ENCODE measurements around the gene SUN2. TPM values are rescaled to one million over a fixed set of nuclear protein-coding genes. Genes with fewer than 3 reads are reported as not detected.

SUN2 gene
- total and polyA plus RNA-seq, 9 of the 15 experiments (the other 6 are each of a cell fraction or from before 2014, with no cell fraction given) = 0.11 to 42.6 (median 16.7) TPM

DNA sequence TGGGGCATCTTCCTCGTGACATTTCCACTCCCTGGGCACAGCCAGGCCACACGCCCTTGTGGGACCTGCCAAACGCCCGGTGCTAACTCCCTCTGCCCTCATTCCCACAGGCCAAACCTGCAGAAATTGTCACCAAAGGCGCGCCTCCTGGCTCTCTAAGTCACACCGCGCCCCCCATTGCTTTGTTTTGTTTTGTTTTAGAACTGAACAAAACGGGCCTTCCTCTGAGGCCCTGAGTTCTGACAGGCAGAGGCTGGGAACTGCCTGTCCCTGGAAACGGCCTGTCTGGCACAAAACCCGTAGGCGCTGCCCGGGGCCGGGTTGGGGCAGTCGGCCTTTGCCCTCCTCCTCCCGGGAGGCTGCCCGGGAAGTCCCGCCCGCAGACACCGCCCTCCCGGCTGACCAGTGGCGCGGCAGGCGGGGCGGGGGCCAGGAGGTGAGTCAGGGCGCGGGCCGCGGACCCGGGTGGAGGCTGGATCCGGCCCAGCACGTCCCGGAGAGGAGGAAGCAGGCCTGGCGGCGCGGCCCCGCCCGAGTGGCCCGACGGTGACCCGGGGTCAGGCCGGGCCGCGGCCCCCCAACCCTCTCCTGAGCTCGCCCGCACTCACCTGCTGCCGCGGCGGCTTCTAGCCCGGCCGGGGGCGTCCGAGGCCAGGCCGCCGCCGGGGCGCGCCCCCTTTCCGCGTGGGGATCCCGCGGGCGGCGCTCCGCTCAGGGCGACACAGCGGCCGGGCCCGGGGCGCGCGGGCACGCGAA, 465 bp downstream of the SUN2 start (continued):
- TF ChIP-seq SFPQ (IDR thresholded peaks at IDR 0.05; ENCODE audit: low read depth, low read length) (no peak), ZNF511 (CRISPR knock-in tag; IDR thresholded peaks at IDR 0.05) (peak; percentile 73; the same call in 1 of the 2 replicates), JUN (IDR thresholded peaks at IDR 0.05; ENCODE audit: borderline replicate concordance, low read depth, low read length) (0 out of 2 replicates have a peak, but pooled peaks have one; percentile 33), JUN (CRISPR knock-in tag; IDR thresholded peaks at IDR 0.05; ENCODE audit: borderline replicate concordance) (0 out of 2 replicates have a peak, but pooled peaks have one; percentile 63), ZKSCAN1 (IDR thresholded peaks at IDR 0.05; ENCODE audit: low read depth, low read length) (no peak), ATF7 (IDR thresholded peaks at IDR 0.05) (peak; percentile 41), ZNF23 (CRISPR knock-in tag; IDR thresholded peaks at IDR 0.05) (no peak), NRF1 (conservative IDR thresholded peaks at IDR 0.05 in 1 of 2, IDR thresholded peaks at IDR 0.05 in 1 of 2) (peak in 1 of 2 experiments; percentile 43; a peak in 3 of 4 replicates), POLR2G (IDR thresholded peaks at IDR 0.05; ENCODE audit: low read depth, low read length) (no peak; the same call in 1 of the 2 replicates), ZNF184 (CRISPR knock-in tag; IDR thresholded peaks at IDR 0.05) (no peak), IRF9 (tag; IDR thresholded peaks at IDR 0.05) (no peak), BHLHE40 (IDR thresholded peaks at IDR 0.05; ENCODE audit: low read length) (peak; percentile 29; the same call in 1 of the 2 replicates), NONO (IDR thresholded peaks at IDR 0.05; ENCODE audit: low read depth in 2 of 2, low read length in 1 of 2) (peak in 1 of 2 experiments; percentile 69; a peak in 2 of 4 replicates), SMARCC2 (IDR thresholded peaks at IDR 0.05; ENCODE audit: low read depth) (no peak), ZEB2 (IDR thresholded peaks at IDR 0.05) (no peak), TCF3 (CRISPR knock-in tag; IDR thresholded peaks at IDR 0.05) (no peak), NFRKB (IDR thresholded peaks at IDR 0.05; ENCODE audit: low read depth) (no peak), ZNF174 (CRISPR knock-in tag; IDR thresholded peaks at IDR 0.05) (no peak), ZNF696 (CRISPR knock-in tag; conservative IDR thresholded peaks at IDR 0.05) (no peak), POLR2B (IDR thresholded peaks at IDR 0.05; ENCODE audit: low read depth, partially characterized antibody) (no peak), CXXC5 (CRISPR knock-in tag; IDR thresholded peaks at IDR 0.05) (peak; percentile 64), NCOA2 (IDR thresholded peaks at IDR 0.05; ENCODE audit: partially characterized antibody in 2 of 2) (no peak), MITF (IDR thresholded peaks at IDR 0.05) (no peak), ZC3H8 (IDR thresholded peaks at IDR 0.05) (no peak)
